HG03135 (cell line): ENCODE data around the gene DAP.

Source experiments
- ATAC-seq: cut with Tn5 transposase; IDR thresholded peaks from one replicate; pipeline ENCODE4 v1.9.1; 2021; ENCODE audit warnings: mild to moderate bottlenecking, moderate library complexity; ENCODE audit not compliant: unreplicated experiment

Gene DAP

DNA sequence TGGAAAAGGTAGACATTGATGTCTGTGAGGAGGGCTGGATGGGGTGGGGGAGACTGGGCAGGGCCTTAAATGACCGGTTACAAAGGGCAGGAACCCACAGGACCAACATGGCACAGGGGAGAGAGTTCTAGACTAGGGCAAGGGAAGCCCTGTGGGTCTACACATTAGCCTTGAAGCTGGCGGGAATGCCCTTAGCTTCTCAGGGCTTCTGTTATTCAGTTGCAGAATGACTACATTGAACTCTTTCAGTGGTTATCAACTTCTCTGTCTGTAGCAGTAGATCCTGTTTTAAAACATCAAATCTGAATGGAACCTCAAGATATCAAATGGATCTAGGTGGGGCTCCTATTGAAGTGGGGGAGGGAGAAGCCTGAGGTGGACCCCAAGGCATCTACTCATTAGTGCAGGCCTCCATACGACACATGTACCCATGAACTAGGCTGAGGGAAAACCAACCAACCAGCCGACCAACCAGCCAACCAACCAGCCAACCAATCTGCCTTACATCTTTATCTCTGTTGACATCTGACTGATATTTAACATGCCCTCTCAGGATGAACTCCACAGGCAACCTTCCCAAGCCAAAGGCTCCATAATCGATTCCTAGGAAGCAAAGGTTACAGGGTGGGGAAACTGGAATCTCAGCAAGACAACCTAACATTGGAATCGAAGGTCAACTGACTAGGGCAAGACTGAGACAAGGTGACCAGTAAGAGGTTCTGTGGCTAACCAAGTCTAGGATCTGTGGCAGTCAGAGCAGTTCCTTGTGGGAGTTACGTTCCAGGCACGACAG is 48.3 kb downstream of the DAP start:
- peak; percentile 79 for ATAC-seq

- no peak for ATAC-seq
Observed at GRCh38 chr5:10711562-10711961, 49.5 kb downstream of the DAP start.

- ATAC-seq, result no peak
Observed at GRCh38 chr5:10710513-10711128, 50.4 kb downstream of the DAP start.

DNA sequence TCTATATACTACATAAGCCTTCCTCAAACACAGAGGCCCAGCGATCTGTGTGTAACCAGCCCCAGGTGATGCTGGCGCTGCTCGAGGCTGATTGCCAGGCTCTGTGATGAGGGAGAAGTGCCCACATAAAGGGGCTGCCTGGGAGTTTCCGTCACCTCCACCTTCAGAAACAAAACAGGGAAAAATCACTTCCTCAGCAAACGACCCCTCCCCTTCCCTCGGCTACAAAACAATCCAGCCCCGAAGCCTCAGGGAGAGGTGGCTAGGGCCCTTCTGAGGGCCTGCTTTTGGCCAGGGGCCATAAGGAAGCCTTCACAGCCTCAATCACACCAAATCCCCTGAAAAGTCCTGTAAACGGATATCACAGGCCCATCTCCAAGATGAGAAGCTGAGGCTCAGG is 51.1 kb downstream of the DAP start:
- ATAC-seq, result no peak

DNA sequence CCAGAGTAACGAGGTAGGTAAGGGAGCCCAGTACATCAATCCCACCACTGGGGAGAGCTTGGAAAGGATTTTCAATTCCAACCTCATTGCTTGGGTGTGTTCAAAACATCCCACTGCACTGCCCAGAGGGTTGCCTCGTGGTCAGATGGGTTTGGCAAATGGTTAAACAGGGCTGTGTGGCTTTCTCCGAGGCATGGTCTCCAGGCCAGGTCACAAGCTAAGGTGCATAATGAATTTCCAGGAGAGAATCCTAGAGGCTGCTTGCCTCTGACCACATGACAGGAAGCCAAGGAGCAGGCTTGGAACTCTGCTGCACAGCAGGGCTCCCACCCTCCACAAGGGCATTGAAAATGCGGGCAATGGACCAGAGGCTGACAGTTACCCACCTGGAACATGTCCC is 51.6 kb downstream of the DAP start:
- no peak for ATAC-seq

DNA sequence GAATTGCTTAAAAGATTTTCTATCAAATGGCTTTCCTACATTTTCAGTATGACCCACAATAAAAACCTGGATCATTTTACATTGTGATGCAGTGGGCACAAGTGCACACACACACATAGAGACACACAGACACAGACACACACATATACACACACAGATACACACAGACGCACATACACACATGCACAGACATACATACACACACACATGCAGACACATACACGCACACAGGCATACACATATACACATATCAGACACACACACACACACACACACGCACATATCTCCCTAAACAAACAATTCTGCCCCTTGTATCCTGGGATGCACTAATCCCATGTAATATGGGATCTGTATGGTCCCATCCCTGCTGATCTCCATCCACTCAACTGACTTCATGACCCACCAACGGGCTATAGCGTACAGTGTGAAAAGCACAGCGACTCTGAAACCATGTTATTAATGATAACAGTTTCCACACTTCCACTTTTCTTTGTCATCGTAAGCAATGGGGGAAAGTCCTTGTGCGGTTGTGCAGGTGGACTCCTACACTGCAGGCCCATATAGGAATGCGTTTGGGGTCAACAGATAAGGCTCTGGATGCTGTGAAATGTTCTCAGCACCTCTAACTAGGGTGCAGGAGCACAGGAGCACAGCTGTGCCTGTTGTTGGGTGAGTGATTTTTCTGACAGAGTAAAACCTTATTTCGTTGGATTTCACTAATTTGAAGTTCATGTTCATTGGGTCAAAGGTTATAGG is 52.7 kb downstream of the DAP start:
- no peak for ATAC-seq

GRCh38 chr5:10707198-10708142 is 53.6 kb downstream of the DAP start:
- ATAC-seq, result no peak

DNA sequence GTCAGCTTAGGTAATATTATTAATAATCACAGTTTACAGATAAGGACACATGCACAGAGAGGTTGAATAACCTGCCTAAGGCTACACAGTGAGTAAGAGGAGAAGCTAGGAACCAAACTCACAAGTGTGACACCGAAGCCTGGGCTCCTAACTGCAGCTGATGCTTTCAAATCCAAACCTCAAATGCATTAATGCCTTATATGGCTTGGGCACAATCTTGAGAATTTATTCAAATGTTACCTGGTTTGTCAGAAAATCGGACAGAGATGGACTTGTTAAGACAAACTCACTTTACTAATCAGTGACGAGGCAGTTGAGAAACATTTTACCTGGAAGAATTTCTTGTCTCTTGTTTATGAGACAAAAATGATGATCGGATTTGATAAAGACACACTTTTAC is 54.7 kb downstream of the DAP start:
- no peak for ATAC-seq

- ATAC-seq, result no peak
Observed at GRCh38 chr5:10705747-10706146, 55.3 kb downstream of the DAP start.

- no peak for ATAC-seq
Observed at GRCh38 chr5:10704949-10705621, 55.9 kb downstream of the DAP start.

- no peak for ATAC-seq
Observed at GRCh38 chr5:10703676-10704075, 57.4 kb downstream of the DAP start.

DNA sequence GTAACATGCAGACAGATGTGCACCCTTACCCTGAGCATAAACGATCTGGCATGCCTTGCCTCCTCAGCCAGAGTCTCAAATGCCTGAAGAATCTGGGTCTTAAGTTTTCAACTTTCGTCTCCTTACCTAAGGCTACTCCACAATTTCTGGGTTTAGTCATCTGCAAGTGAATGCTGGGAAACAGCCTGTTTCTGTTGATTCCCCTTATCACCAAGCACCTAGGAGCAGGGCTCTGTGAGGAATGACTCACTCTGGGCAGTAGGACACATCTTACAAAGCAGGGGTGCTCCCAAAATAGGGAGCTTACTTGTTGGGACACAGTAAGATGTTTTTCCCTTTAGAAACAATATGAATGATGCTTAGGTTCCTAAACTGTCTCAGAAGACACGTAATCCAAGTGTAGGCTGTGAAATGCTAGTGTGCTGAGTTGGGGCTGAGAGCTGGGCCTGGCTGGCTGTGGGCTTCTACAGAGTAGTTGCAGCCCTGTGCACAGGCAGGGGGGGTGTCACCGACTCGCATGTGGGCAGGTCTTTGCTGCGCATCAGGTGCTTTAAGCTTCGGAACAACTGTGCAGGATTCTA is 58.0 kb downstream of the DAP start:
- no peak for ATAC-seq

DNA sequence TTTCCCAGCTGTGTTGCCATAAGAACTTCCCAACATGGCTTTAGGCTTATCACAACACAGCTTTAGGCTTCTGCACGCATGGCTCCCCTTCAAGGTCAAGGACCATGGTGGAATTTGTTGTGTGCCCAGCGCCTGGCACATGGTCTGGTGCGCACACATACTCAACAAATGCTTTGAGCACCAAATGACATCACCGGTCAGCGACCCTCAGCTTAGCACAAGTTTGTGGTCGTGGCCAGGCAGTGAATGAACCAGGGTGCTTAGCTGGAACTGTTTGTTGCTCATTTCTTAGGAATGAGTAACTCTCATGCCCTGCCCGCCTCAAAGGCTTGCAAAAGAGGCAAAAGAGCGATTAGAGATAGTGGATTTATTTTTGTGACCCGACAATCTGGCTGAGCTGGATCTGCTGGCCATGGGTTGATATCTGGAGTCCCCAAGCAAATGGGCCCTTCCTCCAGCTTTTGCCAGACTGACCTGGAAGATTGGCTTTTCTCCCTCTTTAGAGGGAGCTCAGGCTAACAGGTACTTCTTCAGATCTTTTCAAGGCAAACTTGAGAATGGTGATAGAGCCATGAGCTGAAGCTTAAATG is 58.9 kb downstream of the DAP start:
- ATAC-seq, result no peak

DNA sequence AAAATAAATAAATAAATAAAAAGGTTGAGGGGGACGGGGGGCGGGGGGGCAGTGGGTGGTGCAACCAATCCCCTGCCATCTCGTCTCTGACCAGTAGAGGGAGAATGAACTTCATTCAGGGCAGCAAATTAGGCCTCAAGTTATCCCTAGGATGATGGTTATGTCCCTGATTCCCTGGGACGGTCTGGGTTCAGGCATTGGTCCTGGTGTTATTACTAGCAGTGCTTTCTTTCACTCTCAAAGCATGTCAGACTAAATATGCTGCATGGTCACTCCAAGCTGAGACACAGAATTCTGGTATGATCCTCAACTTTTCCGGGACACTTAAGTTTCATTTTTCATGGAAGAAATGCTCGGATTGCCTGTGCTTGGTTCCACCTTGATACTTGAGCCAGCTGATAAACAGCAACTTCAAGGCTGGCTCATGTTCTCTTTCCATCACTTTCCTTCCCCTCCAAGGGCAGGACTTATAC is 59.4 kb downstream of the DAP start:
- ATAC-seq, result no peak

GRCh38 chr5:10700516-10700915 is 60.5 kb downstream of the DAP start:
- ATAC-seq, result no peak

DNA sequence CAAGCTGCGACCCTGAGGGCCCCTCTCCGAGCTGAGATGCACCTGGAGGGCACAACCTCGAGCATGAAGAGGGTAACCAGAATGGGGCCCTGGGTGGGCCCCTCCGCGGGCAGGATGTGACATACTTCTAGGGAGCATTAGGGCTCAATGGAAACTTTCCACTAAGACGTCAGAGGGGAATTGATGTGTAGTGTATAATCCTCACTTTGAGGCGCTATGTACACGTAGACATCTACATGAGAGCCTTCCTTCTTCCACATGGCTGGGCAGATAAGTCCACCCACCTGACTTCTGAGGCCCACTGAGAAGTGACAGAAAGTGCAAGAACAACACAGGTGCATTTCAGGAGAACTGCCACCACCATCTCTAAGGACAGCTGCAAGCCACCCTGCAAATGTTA is 61.0 kb downstream of the DAP start:
- peak; percentile 71 for ATAC-seq

DNA sequence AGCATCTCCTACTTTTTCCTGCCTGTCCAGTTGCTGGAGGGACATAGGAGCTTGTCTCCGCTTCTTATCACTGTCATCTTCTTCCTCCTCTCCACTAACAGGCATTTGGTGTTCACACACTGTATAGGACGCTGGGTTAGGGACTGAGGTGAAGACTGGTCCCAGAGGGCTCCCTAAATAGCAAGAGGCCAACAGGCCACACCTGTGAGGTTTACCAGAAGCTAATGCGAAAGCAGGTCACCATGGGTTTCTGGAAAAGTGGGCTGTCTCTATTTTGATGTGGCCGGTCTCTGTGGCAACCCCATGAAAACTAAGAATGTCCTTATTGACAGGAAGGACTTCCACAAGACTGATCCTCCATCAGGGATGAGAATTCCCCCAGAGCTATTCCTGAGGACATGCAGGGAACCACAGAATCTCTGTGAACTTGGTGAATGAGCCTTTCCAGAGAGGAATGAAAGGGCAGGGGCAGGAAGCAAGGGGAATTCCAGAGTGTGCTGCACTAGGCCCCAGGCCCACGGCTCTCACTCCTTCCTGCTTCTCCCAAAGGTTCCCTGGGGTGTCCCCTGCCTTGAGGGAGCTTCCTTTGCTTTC is 61.7 kb downstream of the DAP start:
- ATAC-seq, result peak; percentile 69

DNA sequence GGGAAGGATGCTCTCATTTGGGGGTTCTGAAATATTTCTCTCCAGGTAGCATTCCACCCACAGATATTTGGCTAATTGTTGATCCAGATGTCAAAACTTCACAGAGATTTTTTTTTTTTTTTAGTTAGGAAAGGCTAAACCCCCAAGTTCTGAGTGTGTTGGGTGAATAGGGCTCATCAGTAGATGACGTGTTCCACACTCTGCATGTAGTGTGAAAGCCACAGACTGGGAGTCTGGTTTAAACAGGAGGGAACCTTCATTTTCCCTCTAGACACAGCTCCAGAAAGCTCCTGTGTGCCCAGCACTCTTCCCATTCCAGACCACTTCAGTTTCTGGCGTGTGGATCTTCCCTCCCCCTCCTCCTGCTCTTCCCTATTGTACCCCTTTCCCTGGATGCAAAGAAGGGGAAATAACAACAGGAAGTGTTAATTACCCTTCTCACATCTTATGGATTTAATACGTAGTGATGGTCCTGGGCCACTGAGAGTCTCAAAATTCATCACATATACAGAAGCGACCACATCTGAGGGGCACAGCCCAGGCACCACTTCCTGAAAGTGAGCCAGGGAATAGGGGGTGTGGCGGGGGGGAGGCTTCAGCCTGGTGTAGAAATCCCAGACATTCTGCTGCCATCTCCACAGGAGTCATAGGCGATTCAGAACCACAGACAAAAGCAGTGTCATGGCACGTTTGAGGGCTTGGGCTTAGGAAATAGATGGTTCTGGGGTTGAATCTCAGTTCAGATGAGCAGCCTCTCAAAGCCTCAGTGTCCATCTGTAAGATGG is 65.1 kb downstream of the DAP start:
- no peak for ATAC-seq
